Lower leg skin (tissue), 4 donors: ENCODE results near the gene GPN2. TPM values are rescaled to one million over a fixed set of nuclear protein-coding genes. Genes with fewer than 3 reads are reported as not detected.
"Not testable (repeated sequence)": the region's sequence is repeated elsewhere in the genome, so short reads cannot be mapped to it uniquely, and the experiment has no call there.

Source experiments
- DNase-seq, 2 donors: peaks; one replicate each; pipeline ENCODE4 v3.0.0-alpha.2; 2019; ENCODE audit warnings: low spot score in 2 of 2
- H3K4me3 ChIP-seq: fragments of 200-600 bp; sonication (generic); 2 replicates; pipeline ENCODE4 v1.5.1; 2017; ENCODE audit warnings: mild to moderate bottlenecking, low read depth; ENCODE audit not compliant: poor library complexity, severe bottlenecking
- CTCF ChIP-seq, 3 donors: fragments of 450-650 bp; IDR thresholded peaks; one replicate each; pipeline ENCODE4 v1.5.1; 2016; ENCODE audit warnings: antibody characterized with exemption in 3 of 3, mild to moderate bottlenecking in 3 of 3, moderate library complexity in 2 of 3
- POLR2A ChIP-seq, 2 donors: fragments of 450-650 bp; IDR thresholded peaks; one replicate each; pipeline ENCODE4 v1.6.1; 2016 to 2017; ENCODE audit warnings: antibody characterized with exemption in 2 of 2, mild to moderate bottlenecking in 1 of 2, moderate library complexity in 1 of 2
- WGBS, 2 donors: methylation state at CpG; one replicate each; pipeline ENCODE4 v1.1.5; 2018; 5-methylcytosine and 5-hydroxymethylcytosine counted together
- intact Hi-C: fragments of 100-400 bp; cut with DNase I; formaldehyde crosslinking; loops from one replicate; pipeline ENCODE4 v1.15.0; 2023; ENCODE audit warnings: low total_unique reads
- total RNA-seq, 4 donors: library from RNA; depleted of rRNA; stranded (reverse); fragments of >200 nt; gene quantifications; one replicate each; pipeline ENCODE4 v1.1.0, GENCODE V29; 2016

Gene GPN2
- total RNA-seq, 4 donors from 2014 or later, result 12.3 to 24.5 (median 16.4) TPM

GRCh38 chr1:26882696-26883463 is 7.2 kb downstream of the GPN2 start:
- intact Hi-C loops, result no loop called here
- TF ChIP-seq CTCF (IDR thresholded peaks at IDR 0.05), result no peak
- TF ChIP-seq POLR2A (IDR thresholded peaks at IDR 0.05), result no peak
- 90 to 91% methylated on average over 5 of the region's 5 CpGs for WGBS, 2 donors
- H3K4me3 ChIP-seq, result no peak overlapping the region
- DNase-seq, result no peak

- H3K4me3 ChIP-seq, intact Hi-C loops, DNase-seq: not testable (repeated sequence)
- 86 to 88% methylated on average over 6 of the region's 6 CpGs for whole genome bisulfite sequencing, 2 donors
These were observed 8.5 kb downstream of the GPN2 start for GRCh38 chr1:26881611-26882010.

DNA sequence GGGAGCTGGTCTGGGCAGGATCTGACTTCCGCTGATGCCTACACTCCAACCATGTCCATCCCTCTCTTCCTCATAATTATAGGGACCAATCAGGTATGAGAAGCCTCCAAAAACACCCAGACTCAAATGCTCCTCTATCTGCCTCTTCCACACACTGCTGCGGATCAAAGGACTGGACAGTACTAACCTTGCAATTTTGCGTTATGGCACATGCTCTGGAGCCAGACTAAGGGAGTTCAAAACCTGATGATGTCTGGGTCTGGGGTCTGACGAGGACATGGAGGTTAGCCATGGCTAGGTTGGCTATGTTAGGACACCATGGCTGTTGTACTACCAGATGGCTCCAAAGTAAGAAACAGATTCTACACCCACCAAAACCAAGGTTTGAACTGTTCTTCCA is 10.3 kb downstream of the GPN2 start:
- intact Hi-C loops, result no loop called here

GRCh38 chr1:26877326-26877725 is 12.8 kb downstream of the GPN2 start:
- intact Hi-C loops, result no loop called here
- TF ChIP-seq POLR2A (IDR thresholded peaks at IDR 0.05) (no peak), CTCF (IDR thresholded peaks at IDR 0.05) (no peak)
- H3K4me3 ChIP-seq, result no peak overlapping the region
- DNase-seq, result no peak
- 69 to 79% methylated on average over 2 of the region's 2 CpGs for WGBS, 2 donors

More for the DNA sequence above, 10.3 kb downstream of the GPN2 start:
- TF ChIP-seq POLR2A (IDR thresholded peaks at IDR 0.05), result no peak
- TF ChIP-seq CTCF (IDR thresholded peaks at IDR 0.05), result no peak
- H3K4me3 ChIP-seq, result no peak overlapping the region
- no peak for DNase-seq
- WGBS, 2 donors, result 88 to 98% methylated on average over 4 of the region's 4 CpGs

DNA sequence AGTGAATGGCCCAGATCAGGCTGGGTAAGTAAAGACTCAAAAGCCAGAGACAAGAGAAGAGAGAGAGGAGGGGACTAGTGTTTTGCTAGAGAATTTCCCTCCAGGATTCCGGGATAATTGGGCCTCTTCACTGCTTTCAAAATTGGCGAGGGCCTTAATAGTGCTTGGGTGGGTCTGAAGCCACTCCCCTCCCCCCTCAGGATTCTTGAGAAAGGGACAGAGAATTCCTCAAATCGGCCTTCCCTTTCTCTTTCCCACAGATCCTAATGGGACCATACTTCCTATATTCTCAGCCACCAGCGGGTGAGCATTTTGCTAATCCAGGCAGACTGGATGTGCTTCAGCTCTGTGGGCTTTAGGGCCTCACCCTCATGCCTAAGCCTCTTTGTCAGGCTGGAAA is 15.2 kb downstream of the GPN2 start:
- 50 to 67% methylated on average over 4 of the region's 4 CpGs for WGBS, 2 donors

DNA sequence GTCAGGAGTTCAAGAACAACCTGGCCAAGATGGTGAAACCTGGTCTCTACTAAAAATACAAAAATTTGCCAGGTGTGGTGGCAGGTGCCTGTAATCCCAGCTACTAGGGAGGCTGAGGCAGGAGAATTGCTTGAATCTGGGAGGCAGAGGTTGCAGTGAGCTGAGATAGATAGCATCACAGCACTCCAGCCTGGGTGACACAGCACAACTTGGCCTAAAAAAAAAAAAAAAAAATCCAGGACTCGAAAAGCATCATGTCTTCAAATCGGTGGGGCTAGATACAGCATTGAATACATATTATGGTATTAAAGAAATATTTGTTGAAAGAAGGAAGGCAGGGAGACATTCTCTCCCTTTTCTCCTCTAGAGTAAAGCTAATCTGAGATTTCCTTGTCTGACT is 17.0 kb downstream of the GPN2 start:
- DNase-seq, intact Hi-C loops: not testable (repeated sequence)
- WGBS, 2 donors, result 59 to 78% methylated on average over 2 of the region's 2 CpGs

More for the DNA sequence above, 15.2 kb downstream of the GPN2 start:
- no peak overlapping the region for H3K4me3 ChIP-seq
- TF ChIP-seq POLR2A (IDR thresholded peaks at IDR 0.05), result no peak
- no peak for TF ChIP-seq CTCF (IDR thresholded peaks at IDR 0.05)
- no peak for DNase-seq
- intact Hi-C loops, result no loop called here

More for the DNA sequence above, 17.0 kb downstream of the GPN2 start:
- not testable (repeated sequence) for H3K4me3 ChIP-seq
